Ishikawa (cell line): ENCODE results near the gene CEMP1.

Source experiments
- CEBPB ChIP-seq: IDR thresholded peaks from 2 replicates; pipeline ENCODE4 v1.6.1; 2012
- NFIC ChIP-seq: IDR thresholded peaks from 2 replicates; pipeline ENCODE4 v1.6.1; 2012
- RAD21 ChIP-seq: IDR thresholded peaks from 2 replicates; pipeline ENCODE4 v1.6.1; 2012; ENCODE audit warnings: low read depth
- TAF1 ChIP-seq: IDR thresholded peaks from 2 replicates; pipeline ENCODE4 v1.6.1; 2012; ENCODE audit warnings: low read depth, mild to moderate bottlenecking
- TEAD4 ChIP-seq: IDR thresholded peaks from 2 replicates; pipeline ENCODE4 v1.6.1; 2012
- YY1 ChIP-seq: IDR thresholded peaks from 2 replicates; pipeline ENCODE4 v1.6.1; 2012; ENCODE audit warnings: low read depth
- ZBTB7A ChIP-seq: IDR thresholded peaks from 2 replicates; pipeline ENCODE4 v1.6.1; 2012; ENCODE audit warnings: low read depth
- TF ChIP-seq, protein P1 (sequence below): IDR thresholded peaks from 2 replicates; pipeline ENCODE4 v1.6.1; 2012
- TF ChIP-seq, protein P2 (sequence below): IDR thresholded peaks from 2 replicates; pipeline ENCODE4 v1.6.1; 2012; ENCODE audit warnings: low read depth, mild to moderate bottlenecking

DNA sequence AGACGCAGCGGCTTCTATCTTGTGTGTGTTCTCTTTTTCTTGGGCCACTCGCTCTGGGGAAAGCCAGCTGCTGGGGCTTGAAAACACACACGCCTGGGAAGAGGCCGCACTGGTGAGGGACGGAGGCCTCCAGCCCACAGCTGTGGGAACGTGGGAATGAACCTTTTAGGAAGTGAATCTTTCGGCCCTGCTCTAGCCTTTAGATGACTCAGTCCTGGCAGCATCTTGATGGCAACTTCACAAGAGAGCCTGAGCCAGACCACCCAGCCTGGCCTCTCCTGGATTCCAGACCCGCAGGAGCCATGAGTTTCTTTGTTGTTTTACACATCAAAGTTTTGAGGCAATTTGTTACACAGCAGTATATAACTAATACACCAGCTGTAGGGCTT lies 4.4 kb upstream of the CEMP1 start:
- no peak for TF ChIP-seq RAD21
- no peak for TF ChIP-seq TEAD4
- TF ChIP-seq CEBPB, result no peak
- no peak for TF ChIP-seq TAF1
- TF ChIP-seq, protein P1, sequence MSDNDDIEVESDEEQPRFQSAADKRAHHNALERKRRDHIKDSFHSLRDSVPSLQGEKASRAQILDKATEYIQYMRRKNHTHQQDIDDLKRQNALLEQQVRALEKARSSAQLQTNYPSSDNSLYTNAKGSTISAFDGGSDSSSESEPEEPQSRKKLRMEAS, result no peak
- TF ChIP-seq, protein P2, sequence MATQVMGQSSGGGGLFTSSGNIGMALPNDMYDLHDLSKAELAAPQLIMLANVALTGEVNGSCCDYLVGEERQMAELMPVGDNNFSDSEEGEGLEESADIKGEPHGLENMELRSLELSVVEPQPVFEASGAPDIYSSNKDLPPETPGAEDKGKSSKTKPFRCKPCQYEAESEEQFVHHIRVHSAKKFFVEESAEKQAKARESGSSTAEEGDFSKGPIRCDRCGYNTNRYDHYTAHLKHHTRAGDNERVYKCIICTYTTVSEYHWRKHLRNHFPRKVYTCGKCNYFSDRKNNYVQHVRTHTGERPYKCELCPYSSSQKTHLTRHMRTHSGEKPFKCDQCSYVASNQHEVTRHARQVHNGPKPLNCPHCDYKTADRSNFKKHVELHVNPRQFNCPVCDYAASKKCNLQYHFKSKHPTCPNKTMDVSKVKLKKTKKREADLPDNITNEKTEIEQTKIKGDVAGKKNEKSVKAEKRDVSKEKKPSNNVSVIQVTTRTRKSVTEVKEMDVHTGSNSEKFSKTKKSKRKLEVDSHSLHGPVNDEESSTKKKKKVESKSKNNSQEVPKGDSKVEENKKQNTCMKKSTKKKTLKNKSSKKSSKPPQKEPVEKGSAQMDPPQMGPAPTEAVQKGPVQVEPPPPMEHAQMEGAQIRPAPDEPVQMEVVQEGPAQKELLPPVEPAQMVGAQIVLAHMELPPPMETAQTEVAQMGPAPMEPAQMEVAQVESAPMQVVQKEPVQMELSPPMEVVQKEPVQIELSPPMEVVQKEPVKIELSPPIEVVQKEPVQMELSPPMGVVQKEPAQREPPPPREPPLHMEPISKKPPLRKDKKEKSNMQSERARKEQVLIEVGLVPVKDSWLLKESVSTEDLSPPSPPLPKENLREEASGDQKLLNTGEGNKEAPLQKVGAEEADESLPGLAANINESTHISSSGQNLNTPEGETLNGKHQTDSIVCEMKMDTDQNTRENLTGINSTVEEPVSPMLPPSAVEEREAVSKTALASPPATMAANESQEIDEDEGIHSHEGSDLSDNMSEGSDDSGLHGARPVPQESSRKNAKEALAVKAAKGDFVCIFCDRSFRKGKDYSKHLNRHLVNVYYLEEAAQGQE, result no peak
- TF ChIP-seq YY1, result no peak
- no peak for TF ChIP-seq NFIC
- TF ChIP-seq ZBTB7A, result no peak
